Activated effector memory CD4-positive, alpha-beta T cell treated with Interleukin-2 at 50 U/mL for 16 hours (primary cell): ENCODE measurements around the gene BLCAP.
"Not testable (repeated sequence)": the region's sequence is repeated elsewhere in the genome, so short reads cannot be mapped to it uniquely, and the experiment has no call there.

Source experiments
- DNase-seq: peaks from one replicate; pipeline ENCODE4 v3.0.0-alpha.2; 2020

The BLCAP gene

DNA sequence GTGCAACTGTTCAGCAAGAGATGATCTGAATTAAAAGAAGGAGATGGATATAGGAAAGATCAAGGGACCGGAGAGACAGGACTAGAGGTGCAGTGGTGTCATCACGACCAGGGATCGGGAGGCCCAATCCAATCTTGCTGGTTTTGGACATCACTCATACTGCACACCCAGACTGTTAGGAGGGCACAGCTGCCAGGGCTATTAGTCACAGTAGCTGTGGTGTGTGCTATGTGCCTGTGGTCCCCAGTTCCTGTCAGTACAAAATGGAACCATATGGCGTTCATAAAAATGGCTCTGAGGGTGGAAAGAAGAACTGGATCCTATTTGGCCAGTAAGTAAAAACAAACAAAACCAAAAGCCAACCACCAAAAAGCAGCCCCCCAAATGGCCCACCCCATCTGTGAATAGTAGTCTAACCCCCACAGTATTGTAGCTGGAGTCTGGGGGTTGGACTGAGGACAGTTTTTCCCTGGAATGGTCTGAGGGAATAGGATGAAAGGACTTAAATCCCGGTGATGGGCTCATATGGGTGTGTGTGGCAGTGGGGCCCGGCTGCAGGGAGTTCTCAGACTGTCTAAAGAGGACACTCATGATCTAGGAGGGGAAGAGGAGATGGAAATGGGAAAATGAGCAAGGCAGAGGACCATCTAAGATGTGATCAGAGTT lies 15.9 kb downstream of the BLCAP start:
- no peak for DNase-seq

DNA sequence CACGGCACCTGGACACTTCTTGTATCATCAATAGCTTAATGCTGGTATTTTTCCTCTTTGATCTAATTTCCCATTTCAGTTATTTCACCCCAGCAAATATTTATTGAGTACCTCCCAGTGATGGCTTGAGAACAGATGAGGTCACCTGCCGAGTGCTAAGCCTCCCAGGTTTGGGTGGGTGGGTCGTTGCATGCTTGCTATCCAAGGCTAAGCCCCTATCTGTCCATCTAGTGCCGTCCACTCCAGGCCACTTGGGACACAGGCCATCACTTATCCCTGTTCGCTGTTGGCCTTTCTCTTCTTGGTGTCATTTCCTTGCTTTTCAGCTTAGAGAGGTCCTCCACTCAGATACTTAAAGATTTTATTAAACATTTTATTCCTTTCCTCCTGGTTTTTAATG lies 17.4 kb downstream of the BLCAP start:
- no peak for DNase-seq

- DNase-seq, result no peak
These were observed 21.4 kb downstream of the BLCAP start for GRCh38 chr20:37506152-37506725.

GRCh38 chr20:37505263-37506151 lies 22.2 kb downstream of the BLCAP start:
- DNase-seq, result no peak

GRCh38 chr20:37504404-37505096 lies 23.1 kb downstream of the BLCAP start:
- no peak for DNase-seq

DNA sequence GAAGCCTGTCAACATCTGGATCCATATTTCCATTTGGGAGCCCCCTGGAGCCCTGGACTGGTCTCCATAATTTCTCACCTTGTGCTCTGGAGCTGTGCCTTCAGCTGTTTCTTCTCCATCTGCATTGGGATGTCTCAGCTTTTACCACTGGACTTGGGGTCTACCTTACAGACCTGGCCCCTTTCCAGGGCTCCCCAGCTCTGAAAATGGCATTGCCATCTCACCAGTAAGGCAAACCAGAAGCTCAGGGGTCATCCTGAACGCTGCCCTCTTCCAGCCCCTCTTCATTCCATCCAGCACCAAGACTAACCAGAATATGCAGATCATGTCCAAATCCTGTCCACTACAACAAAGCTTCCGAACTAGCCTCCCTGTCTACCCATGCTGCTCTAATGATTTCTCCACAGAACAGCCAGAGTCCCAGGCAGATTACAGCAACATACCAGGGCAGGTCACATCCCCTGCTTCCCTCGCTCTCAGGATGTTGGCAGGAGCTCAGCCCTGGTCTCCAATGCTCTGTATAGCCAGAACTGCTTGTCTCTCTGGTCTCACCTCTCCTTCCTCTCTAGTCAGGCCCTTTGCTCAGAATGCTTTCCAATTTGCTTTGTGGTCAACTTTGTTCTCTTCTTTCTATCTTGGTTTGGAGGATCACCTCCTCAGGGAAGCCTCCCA lies 24.3 kb downstream of the BLCAP start:
- DNase-seq, result no peak

- no peak for DNase-seq
These were observed 25.0 kb downstream of the BLCAP start for GRCh38 chr20:37502654-37503053.

DNA sequence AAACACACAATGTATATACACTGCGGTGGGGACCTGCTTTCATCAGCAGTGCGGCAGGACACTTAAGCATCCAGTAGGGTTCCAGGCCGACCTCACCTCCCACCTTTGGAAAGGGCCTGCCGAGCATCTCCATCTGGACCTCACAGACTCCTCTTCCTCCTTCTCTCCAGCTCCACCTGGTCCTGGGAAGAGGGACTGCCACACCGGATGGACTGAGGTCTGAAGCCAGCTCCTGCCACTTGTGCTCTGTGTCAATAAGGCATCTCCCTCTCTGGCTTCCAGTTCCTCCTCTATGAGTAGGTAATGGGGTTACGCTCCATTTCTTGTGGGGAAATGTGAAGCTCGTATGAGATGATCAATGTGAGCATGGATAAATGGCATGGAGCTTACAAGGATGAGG lies 25.7 kb downstream of the BLCAP start:
- DNase-seq, result no peak

GRCh38 chr20:37500311-37500710 lies 27.4 kb downstream of the BLCAP start:
- no peak for DNase-seq

GRCh38 chr20:37498066-37498665 lies 29.5 kb downstream of the BLCAP start:
- no peak for DNase-seq

DNA sequence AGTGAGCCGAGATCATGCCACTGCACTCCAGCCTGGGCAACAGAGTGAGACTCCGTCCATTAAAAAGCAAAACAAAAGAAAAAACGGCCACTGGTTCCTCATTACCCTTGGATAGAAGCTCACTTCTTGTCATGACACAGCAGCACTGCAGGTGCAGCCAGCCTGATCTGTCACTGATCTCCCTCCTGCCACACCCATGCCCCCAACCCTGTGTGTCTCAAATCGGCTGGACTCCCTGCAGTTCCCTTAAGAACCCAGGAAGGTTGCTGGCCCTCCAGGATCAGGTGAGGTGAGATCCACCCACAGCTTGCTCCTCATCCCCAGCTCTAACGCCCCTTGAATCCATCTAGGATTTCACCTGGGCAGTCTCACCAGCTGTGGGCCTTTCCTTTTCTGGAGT lies 32.9 kb downstream of the BLCAP start:
- DNase-seq, result no peak

GRCh38 chr20:37494301-37494700 lies 33.4 kb downstream of the BLCAP start:
- DNase-seq, result no peak

- no peak for DNase-seq
These were observed 34.7 kb downstream of the BLCAP start for GRCh38 chr20:37492945-37493344.

DNA sequence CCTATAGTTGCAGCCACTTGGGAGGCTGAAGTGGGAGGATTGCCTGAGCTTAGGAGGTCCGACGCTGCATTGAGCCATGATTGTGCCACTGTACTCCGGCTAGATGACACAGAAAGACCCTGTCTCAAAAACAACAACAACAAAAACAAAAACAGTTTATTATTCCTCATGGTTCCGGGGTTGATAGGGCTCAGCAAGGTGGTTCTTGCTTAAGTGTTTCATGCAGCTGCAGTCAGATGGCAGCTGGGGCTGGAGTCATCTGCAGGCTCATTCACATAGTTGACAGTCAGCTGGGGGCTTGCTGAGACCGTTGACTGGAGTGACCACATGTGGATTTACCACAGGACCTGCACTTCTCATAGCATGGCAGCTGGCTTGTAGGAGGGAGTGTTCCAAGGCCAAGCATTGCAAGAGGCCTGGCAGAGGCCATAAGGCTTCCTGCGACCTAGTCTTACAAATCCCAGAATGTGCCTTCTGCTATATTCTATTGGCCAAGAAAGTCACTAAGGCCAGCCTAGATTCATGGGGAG lies 35.5 kb downstream of the BLCAP start:
- DNase-seq, result no peak

- DNase-seq, result no peak
These were observed 36.9 kb downstream of the BLCAP start for GRCh38 chr20:37490663-37491350.

GRCh38 chr20:37486209-37486608 lies 41.5 kb downstream of the BLCAP start:
- not testable (repeated sequence) for DNase-seq

- DNase-seq, result no peak
These were observed 43.3 kb downstream of the BLCAP start for GRCh38 chr20:37484331-37484730.

- DNase-seq, result no peak
These were observed 46.1 kb downstream of the BLCAP start for GRCh38 chr20:37481610-37482009.

DNA sequence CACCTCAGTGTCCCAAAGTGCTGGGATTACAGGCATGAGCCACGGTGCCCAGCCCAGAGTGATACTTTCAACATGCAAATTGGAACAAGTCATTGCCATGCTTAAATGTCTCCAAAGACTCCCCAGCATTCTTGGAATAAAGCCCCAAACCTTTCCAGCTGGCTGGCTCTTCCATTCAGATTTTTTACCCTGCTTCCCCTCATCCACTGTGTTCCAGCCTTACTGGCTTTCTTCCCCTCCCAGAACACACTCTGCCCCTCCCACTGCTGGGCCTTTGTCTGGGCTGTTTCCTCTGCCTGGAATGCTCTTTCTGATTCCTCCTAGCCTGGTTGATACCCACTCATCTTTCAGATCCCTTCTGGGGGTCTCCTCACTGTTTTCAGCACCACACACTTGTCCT lies 46.8 kb downstream of the BLCAP start:
- DNase-seq, result no peak

DNA sequence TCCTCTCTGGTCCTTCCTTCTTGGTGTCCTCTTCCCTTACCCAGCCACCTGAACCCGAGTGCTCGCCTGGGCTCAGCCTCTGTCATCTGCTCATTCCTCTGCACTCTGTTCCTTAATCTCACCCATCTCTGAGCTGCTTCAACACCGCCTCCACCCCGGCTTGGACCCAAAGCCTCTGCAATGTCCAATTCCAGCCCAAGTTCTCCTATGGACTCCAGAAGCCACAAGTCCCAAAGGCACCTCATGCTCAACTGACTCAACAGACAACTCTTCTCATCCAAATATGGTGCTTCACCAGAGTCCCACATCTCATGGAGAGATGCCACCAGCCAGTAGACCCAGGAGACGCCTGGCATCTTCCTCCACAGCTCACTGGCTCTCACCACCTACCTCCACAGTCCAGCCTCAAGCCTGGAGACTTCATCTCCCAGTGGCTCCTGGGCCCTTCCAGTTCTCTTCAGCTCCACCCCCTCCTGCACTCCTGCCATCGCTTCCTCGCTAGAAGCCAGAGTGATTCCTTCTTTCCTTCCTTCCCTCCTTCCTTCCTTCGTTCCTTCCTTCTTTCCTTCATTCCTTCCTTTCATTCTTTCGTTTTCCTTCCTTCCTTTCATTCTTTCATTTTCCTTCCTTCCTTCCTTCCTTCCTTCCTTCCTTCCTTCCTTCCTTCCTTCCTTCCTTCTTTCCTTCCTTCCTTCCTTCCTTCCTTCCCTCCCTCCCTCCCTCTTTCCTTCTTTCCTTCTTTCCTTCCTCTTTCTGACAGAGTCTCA lies 47.6 kb downstream of the BLCAP start:
- DNase-seq, result no peak

- DNase-seq, result no peak
These were observed 48.4 kb downstream of the BLCAP start for GRCh38 chr20:37479266-37479665.
